Neutrophil (primary cell): ENCODE results near the gene CTAG2.
"Not testable (repeated sequence)": the region's sequence is repeated elsewhere in the genome, so short reads cannot be mapped to it uniquely, and the experiment has no call there.

ENCODE experiments used
- H3K27ac ChIP-seq: fragments of 200-600 bp; sonication (generic); 2 replicates; pipeline ENCODE4 v1.5.1; 2016; ENCODE audit warnings: mild to moderate bottlenecking, moderate library complexity
- H3K27me3 ChIP-seq: fragments of 200-600 bp; sonication (generic); 2 replicates; pipeline ENCODE4 v1.6.0; 2016; ENCODE audit warnings: mild to moderate bottlenecking
- H3K36me3 ChIP-seq: fragments of 200-600 bp; sonication (generic); 2 replicates; pipeline ENCODE4 v1.5.1; 2017
- H3K4me1 ChIP-seq, 2 experiments: fragments of 200-600 bp in 1 of 2; sonication (generic) in 1 of 2; 1 replicate in 1 of 2; 2 replicates in 1 of 2; pipeline versions ENCODE4 v1.5.1 to v1.6.1; 2013 to 2016; ENCODE audit warnings: low read depth in 1 of 2, low read length in 1 of 2, mild to moderate bottlenecking in 1 of 2, moderate library complexity in 1 of 2; ENCODE audit not compliant: control insufficient read depth in 1 of 2, insufficient read depth in 1 of 2
- H3K4me3 ChIP-seq, 2 experiments: fragments of 200-600 bp in 1 of 2; sonication (generic) in 1 of 2; 1 replicate in 1 of 2; 2 replicates in 1 of 2; pipeline ENCODE4 v1.5.1; 2013 to 2016; ENCODE audit warnings: low read depth in 1 of 2, low read length in 1 of 2, mild to moderate bottlenecking in 1 of 2, moderate library complexity in 1 of 2
- H3K9me3 ChIP-seq: fragments of 200-600 bp; sonication (generic); 2 replicates; pipeline ENCODE4 v1.5.1; 2016
- TF ChIP-seq, protein P1 (sequence below): fragments of 200-600 bp; sonication (generic); IDR thresholded peaks from 2 replicates; pipeline ENCODE4 v1.5.1; 2016; ENCODE audit warnings: antibody characterized with exemption

The CTAG2 gene

DNA sequence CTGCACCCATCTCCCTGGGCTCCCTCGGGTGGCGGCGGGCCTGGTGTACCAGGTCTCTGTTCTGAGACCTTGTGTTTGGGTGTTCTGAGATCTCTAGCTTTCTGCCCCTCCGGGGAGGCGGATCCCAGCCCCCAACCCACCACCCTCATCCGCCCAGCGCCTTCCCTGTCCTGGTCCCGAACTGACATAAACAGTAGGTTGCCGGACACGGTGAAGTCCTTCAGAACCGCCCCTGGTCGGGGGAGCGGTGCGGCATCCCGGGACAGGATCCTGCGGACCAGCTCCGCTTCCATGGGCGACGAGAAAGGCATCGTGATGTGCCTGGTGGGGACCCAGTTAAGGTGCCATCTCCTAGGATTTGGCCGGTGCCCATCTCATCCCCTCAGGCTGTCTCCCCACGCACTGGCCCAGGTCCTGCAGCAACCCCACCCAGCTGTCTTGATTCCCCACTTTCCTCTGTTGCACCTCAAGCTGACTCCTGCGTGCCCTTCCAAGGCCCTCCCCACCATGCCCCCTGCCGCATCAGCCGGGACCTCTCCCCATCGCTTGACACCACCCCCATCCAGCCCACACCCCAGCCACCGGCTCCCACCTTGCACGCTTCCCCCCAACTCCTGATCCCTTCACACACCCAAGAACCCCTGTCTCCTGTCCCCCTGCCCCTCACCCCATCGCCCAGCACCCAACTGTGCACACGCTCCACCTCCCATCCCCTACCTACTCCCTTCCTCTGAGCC, 900 bp downstream of the CTAG2 start:
- H3K4me1 ChIP-seq = no peaks in the 10 kb centered on the region
- TF ChIP-seq, protein P1, sequence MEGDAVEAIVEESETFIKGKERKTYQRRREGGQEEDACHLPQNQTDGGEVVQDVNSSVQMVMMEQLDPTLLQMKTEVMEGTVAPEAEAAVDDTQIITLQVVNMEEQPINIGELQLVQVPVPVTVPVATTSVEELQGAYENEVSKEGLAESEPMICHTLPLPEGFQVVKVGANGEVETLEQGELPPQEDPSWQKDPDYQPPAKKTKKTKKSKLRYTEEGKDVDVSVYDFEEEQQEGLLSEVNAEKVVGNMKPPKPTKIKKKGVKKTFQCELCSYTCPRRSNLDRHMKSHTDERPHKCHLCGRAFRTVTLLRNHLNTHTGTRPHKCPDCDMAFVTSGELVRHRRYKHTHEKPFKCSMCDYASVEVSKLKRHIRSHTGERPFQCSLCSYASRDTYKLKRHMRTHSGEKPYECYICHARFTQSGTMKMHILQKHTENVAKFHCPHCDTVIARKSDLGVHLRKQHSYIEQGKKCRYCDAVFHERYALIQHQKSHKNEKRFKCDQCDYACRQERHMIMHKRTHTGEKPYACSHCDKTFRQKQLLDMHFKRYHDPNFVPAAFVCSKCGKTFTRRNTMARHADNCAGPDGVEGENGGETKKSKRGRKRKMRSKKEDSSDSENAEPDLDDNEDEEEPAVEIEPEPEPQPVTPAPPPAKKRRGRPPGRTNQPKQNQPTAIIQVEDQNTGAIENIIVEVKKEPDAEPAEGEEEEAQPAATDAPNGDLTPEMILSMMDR = no peak
- H3K27ac ChIP-seq = no peak overlapping the region
- H3K4me3 ChIP-seq = no peak overlapping the region
- H3K9me3 ChIP-seq = no peaks in the 10 kb centered on the region
- H3K36me3 ChIP-seq = no peaks in the 10 kb centered on the region
- H3K27me3 ChIP-seq = no peaks in the 10 kb centered on the region

DNA sequence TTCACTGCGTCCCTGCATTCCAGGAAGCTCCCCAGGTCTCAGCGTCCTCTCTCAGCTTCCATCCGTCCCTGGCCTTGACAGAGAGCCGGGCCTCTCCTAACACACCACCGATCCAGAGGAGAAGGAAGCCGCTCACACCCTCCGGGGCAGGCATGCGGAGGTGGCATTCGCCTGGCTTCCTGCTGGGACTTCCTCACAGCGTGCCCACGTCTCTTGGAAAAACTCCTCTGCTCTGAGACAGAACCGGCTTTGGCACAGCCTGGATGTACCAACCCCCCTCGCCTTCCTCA, 3.2 kb downstream of the CTAG2 start:
- H3K27ac ChIP-seq = no peak overlapping the region
- TF ChIP-seq, protein P1 = no peak
- H3K4me3 ChIP-seq = no peak overlapping the region
- no peaks in the 10 kb centered on the region for H3K4me1 ChIP-seq
- H3K27me3 ChIP-seq = no peaks in the 10 kb centered on the region
- no peaks in the 10 kb centered on the region for H3K36me3 ChIP-seq
- H3K9me3 ChIP-seq = no peaks in the 10 kb centered on the region

DNA sequence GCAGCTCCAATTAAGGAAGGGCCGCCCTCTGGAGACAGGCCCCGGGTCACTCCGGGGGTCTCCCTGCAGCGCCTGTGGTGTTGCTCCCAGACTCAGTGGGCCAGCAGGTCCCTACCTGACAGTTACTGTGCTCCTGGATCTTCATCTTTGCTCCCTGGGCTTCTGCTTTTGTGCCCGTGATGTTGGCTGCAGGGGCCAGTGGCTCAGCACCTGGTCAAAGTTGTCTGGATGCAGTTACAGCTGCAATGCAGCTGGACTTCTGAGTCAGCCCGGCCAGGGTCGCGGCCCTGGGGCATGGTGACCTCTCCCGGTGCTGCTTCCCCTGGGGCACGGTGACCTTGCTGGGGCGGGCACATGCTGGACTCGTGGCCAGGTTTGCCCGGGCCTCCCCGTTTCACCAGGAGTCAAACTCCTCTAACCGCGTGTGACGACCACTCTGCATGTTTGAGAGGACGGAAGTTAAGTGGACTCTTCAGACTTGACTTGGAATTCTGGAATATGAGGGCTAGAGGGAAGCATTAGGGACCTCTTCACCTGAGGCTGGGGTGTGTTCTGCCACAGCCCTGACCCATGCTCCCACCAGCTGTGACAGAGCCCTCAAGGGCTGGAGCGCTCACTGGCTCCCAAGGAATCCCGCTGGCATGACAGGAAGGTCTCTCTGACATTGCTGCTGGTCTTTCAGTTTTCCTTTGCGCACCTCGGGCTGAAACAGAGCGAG, 3.7 kb downstream of the CTAG2 start:
- TF ChIP-seq, protein P1 = no peak
- no peak overlapping the region for H3K27ac ChIP-seq
- H3K4me3 ChIP-seq = no peak overlapping the region

DNA sequence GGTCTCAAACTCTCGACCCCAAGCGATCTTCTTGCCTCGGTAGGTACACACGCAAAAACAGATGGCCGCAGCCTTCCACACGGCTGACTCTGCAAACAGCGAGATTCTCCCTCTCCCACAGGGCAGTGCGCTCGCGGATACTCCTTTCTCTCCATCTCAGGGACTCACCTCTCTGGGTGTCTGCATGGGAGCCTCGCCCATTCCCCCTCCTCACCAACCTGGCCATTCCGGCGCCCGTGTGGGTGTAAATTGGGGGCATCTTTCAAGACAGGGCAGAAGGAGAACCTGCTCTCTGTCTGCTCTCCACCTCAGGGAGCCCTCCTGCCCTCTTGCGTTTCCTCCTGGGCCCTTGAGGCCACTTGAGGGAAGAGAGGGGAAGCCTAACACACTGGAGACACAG, 4.4 kb downstream of the CTAG2 start:
- no peaks in the 10 kb centered on the region for H3K27me3 ChIP-seq
- no peaks in the 10 kb centered on the region for H3K4me1 ChIP-seq
- TF ChIP-seq, protein P1 = no peak
- no peaks in the 10 kb centered on the region for H3K9me3 ChIP-seq
- no peak overlapping the region for H3K27ac ChIP-seq
- no peaks in the 10 kb centered on the region for H3K36me3 ChIP-seq
- no peak overlapping the region for H3K4me3 ChIP-seq

More for the DNA sequence above, 3.7 kb downstream of the CTAG2 start:
- Histone ChIP-seq H3K9me3 (no peaks in the 10 kb centered on the region), H3K27me3 (no peaks in the 10 kb centered on the region), H3K36me3 (no peaks in the 10 kb centered on the region), H3K4me1 (no peaks in the 10 kb centered on the region)

DNA sequence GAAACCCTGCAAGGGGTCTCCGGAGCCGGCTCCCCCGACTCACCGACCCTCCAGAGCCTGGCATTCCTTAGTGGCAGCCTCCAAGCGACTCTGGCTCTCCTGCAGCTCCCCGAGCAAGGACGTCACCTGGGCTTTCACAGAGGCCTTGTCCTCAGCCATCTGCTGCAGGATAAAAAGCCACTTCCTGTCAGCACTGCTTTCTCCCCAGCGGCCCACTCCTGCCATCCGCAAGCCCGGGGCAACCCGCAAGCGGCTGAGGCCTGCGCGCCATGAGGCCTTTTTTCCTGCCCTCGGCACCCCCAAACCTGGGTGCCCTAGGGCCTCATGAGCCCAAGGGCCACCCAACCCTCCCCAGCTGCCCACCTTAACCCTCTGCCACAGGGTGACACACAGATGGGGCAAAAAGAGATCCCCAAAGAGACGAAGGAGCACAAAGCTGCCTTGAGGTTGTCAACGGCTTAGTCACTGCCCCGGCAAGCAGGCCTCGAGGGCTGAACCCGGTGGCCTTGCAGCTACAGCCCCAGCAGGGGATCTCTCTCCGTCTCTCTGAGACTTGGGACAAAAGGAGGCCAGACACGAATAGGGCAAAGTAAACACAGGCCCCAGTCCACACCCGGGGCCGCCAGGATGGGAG, 7.5 kb downstream of the CTAG2 start:
- H3K4me3 ChIP-seq, H3K9me3 ChIP-seq, H3K27me3 ChIP-seq, H3K36me3 ChIP-seq, H3K27ac ChIP-seq, H3K4me1 ChIP-seq: not testable (repeated sequence)

DNA sequence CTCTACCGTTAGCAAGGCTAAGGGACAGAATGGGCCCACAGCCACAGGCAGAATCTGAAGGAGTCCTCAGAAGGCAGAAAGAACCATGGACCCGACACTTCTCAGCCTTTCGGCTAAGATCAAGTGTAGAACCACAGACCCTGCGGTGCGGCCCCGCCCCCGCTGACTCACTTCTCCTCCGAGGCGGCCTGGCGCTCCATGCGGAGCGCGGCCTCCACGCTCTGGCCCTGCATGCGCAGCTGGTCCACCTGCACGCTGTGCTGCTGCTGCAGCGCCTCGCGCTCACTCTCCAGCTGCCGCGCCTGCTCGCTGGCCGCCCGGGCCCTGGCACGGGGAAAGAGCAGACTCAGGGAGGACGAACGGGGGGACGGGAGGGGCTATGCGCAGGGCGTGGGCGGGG, 9.7 kb downstream of the CTAG2 start:
- H3K36me3 ChIP-seq, H3K4me1 ChIP-seq, H3K27me3 ChIP-seq, H3K27ac ChIP-seq, H3K4me3 ChIP-seq, H3K9me3 ChIP-seq: not testable (repeated sequence)

DNA sequence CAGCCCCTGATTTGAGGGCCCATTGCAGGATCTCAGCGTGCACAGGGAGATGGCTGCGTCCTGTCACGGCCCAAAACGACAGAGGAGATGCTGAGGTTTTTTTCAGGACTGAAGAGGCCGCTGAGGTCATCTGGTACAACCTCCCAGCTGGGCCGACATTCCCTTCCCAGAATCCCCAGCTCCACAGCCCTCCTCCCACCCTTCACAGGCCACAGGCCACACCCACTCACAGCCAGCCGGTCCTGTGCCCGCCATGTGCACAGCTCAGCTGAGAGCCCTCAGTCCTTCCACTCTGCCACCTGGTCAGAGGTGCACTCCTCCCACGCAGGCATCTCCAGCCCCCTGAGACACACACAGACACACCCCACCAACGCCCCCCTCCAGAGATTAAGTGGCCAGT, 11.6 kb downstream of the CTAG2 start:
- not testable (repeated sequence) for H3K4me3 ChIP-seq, H3K27ac ChIP-seq, H3K27me3 ChIP-seq, H3K36me3 ChIP-seq, H3K4me1 ChIP-seq, H3K9me3 ChIP-seq

DNA sequence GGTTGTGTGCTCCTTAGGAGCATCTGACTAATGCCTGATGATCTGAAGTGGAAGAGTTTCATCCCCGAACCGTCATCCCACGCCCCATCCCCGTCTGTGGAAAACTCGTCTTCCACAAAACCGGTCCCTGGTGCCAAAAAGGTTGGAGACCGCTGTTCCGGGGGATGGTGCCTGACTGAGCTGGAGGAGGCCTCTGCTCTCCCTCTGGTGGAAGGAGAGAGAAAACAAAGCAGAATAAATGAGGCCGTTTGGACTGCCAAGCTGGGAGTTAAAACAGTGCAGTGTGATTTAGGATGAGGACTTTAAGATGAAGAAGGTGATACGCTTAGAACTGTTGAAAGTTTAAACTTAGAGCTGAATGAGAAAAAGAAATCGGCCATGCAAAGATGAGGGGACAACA, 19.7 kb downstream of the CTAG2 start:
- not testable (repeated sequence) for H3K9me3 ChIP-seq, H3K4me1 ChIP-seq, H3K27me3 ChIP-seq, H3K27ac ChIP-seq, H3K4me3 ChIP-seq, H3K36me3 ChIP-seq

DNA sequence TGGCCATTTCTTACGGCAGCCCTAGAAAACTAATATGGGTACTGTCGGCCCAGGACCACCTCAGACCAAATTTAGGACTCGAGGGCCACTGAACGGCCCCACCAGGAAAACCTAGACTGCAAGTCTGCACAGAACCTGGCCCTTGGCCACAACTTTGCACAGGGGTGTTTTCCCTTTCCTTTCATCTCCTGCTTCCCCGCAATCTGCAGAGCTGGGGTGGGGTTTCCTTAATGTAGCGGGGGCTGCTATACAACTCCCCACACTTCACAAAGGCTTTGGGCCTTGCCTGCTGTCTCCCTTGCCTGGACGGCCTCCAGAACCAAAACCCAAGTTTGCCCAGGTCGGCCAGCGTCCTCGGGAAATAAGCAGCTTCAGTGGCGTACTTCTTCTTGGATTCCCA, 22.4 kb downstream of the CTAG2 start:
- H3K4me3 ChIP-seq, H3K9me3 ChIP-seq, H3K4me1 ChIP-seq, H3K27ac ChIP-seq, H3K27me3 ChIP-seq, H3K36me3 ChIP-seq: not testable (repeated sequence)

DNA sequence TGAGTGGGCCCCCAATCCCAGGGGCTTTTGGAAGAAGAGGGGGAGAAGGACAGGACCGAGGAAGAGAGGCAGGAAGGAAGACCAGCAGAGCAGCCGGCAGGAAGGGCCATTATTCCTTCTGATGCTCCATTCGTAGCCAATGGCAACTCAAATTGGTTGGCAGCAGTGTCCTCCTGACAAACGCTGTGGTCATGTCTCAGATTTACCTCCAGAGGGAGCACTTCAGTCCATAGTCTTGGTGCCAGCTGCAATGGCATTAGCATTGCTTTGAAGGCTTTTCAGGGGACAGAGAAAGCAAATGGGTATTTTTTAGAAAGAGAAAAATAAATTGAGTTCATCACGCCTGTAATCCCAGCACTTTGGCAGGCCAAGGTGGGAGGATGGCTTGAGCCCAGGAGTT, 24.4 kb downstream of the CTAG2 start:
- not testable (repeated sequence) for H3K4me3 ChIP-seq

More for the DNA sequence above, 24.4 kb downstream of the CTAG2 start:
- not testable (repeated sequence) for H3K36me3 ChIP-seq, H3K27me3 ChIP-seq, H3K4me1 ChIP-seq, H3K9me3 ChIP-seq, H3K27ac ChIP-seq
